Pulmonary artery endothelial cell (primary cell): ENCODE results near the gene CEACAM18. TPM values are rescaled to one million over a fixed set of nuclear protein-coding genes. Genes with fewer than 3 reads are reported as not detected.
"Not testable (repeated sequence)": the region's sequence is repeated elsewhere in the genome, so short reads cannot be mapped to it uniquely, and the experiment has no call there.

Source experiments
- DNase-seq: peaks from one replicate; pipeline ENCODE4 v3.0.0-alpha.2; 2011; ENCODE audit warnings: low read depth, low spot score
- total RNA-seq: library from RNA; depleted of rRNA; stranded (reverse); fragments of >200 nt; gene quantifications from 2 replicates; pipeline ENCODE4 v1.2.3, GENCODE V29; 2014

CEACAM18 gene
- total RNA-seq, 1 donor from 2014 or later: not detected

GRCh38 chr19:51461723-51462161, 16.6 kb upstream of the CEACAM18 start:
- no peak for DNase-seq

- no peak for DNase-seq
Measured at GRCh38 chr19:51462276-51462675, 16.1 kb upstream of the CEACAM18 start.

DNA sequence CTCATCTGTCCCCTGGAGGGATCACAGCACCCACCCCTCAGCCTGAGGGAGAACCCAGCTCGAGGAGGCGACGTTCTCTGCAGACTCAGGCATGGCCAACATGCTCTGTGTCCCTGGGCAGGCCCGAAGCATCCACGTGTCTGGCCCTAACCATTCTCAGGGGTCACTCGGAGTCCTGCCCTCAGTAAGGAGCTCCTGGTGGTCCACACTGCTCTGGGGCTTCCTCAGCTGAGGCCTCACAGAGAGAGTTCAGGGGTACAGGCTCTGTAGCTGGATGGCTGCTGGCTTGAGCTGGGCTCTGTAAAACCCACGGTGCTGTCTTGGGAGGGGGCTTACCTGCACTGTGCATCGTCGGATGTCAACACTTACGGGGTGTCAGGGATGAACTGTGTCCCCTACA, 15.7 kb upstream of the CEACAM18 start:
- no peak for DNase-seq

GRCh38 chr19:51463976-51464581, 14.3 kb upstream of the CEACAM18 start:
- not testable (repeated sequence) for DNase-seq

DNA sequence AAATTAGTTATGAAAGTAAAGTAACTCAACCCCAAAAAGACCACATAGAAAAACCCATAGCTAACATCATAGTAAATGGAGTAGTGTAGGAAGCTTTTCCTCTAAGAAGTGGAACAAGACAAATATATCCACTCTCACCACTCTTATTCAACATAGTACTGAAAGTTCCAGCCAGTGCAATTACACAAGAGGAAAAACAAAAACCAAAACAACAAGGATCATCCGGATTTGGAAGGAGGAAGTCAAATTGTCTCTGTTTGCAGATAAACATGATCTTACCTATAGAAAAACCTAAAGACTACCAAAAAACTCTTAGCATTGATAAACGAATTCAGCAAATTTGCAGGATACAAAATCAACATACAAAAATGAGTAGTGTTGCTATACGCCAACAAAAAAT, 11.6 kb upstream of the CEACAM18 start:
- DNase-seq: no peak

- DNase-seq: no peak
Measured at GRCh38 chr19:51467864-51468544, 10.3 kb upstream of the CEACAM18 start.

- no peak for DNase-seq
Measured at GRCh38 chr19:51468545-51468920, 9.8 kb upstream of the CEACAM18 start.

DNA sequence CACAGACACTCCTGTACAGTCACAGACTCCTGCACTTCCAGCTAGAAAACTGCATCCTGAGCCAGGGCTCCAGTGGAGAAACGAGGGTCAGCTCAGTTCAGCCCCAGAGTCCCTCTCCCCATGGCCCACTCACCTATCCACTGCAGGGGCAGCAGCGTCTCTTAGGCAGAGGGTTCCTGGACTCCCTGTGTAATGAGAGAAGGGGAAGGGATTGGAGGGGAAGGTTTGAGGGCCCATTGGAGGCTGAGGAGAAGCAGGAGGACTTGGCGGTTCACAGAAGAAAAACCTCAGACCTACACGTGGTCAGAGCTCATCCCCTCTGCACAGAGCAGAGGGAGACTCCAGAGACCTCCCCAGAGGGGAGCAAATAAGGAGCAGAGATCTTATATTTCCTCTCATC, 9.2 kb upstream of the CEACAM18 start:
- DNase-seq: no peak

DNA sequence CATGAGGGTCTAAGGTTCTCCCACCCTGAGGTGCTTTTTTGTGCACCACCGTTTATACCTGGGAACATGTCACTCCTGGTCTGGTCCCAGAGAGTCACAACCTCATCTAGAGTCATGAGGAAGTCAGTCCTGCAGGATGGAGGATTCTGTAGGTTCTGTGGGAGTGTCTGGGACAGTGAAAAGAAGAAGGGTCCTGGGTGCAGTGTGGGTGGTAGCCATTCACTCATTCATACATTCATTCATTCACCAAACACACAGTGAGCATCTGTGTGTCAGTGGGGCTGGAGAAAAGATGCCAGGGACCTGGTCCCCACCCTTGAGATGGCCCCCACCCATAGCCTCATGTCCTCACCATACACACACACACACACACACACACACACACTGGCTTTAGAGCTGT, 8.7 kb upstream of the CEACAM18 start:
- no peak for DNase-seq

- no peak for DNase-seq
Measured at GRCh38 chr19:51470966-51471365, 7.4 kb upstream of the CEACAM18 start.

GRCh38 chr19:51471527-51471926, 6.8 kb upstream of the CEACAM18 start:
- no peak for DNase-seq

GRCh38 chr19:51472607-51473006, 5.7 kb upstream of the CEACAM18 start:
- DNase-seq: no peak

GRCh38 chr19:51473009-51473707, 5.2 kb upstream of the CEACAM18 start:
- peak; percentile 24 for DNase-seq

GRCh38 chr19:51476164-51476563, 2.2 kb upstream of the CEACAM18 start:
- no peak for DNase-seq

DNA sequence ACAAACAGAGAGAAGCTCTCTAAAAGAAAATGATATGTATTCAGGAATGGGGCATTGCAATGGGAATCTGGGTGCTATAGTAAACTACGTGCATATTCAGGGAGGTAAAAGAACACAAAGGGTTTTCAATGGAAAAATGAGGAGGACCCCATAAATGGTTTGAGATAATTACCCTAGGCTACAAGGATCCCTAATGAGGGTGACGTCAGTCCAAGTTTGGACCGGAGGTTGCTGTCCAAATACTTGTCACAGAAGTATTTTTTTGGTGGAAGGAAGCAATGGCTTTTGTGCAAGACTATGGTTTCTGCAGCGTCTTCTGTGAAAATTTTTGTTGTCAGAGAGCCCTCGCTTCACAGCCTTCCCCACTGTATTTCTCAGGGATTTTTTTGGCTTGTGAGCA, 995 bp upstream of the CEACAM18 start:
- DNase-seq: no peak

DNA sequence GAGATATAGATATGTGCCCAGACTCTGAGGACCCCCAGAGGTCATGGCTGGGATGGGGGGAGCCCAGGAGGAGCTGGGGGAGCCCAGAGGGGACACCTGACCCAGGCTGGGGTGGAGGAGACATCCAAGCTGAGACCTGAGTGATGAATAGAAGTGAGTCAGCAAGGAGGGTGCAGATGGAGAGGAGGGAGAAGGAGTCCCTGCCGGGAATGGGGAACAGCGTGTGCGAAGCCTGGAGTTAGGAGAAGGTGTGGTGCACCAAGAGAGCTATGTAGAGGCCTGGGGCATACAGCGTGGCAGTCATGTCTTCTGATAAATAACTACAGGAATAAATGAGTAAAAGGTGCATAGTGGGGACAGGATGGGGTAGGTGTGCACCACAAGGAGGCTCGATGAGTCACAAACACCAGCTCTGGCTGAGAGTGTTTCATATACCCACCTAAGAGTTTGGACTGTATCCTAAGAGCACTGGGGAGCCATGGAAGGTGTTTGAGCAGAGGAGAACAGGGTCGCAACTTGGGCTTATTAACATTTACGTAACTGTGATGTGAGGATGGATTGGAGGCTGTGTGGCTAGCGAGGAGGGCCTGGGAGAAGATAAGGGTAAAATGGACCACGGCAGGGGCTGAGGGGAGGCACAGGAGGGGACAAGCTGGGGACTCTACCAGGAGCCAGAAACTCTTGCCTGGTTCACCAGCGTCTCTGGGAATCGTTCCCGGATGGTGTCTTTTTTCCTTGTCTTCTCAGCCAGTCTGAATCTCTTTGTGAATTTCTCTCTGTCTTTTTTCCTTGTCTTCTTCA, 1.4 kb downstream of the CEACAM18 start:
- DNase-seq: no peak

DNA sequence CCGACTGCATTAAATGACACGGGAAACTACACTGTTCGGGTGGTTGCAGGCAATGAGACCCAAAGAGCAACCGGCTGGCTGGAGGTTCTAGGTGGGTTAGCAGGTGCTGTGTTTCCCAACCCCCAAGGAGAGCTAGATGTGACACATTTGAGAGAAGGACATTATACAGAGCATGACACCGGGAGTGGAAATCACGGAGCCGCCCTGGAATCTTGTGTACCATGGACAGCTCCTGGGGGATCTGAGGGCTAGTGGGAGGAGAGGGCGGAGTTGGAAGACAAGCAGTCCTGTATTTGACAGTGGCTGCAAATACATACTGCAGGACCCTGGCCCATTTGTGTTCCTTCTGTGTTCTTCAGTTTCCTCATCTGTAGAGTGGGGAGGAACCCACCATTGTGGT, 2.3 kb downstream of the CEACAM18 start:
- no peak for DNase-seq

DNA sequence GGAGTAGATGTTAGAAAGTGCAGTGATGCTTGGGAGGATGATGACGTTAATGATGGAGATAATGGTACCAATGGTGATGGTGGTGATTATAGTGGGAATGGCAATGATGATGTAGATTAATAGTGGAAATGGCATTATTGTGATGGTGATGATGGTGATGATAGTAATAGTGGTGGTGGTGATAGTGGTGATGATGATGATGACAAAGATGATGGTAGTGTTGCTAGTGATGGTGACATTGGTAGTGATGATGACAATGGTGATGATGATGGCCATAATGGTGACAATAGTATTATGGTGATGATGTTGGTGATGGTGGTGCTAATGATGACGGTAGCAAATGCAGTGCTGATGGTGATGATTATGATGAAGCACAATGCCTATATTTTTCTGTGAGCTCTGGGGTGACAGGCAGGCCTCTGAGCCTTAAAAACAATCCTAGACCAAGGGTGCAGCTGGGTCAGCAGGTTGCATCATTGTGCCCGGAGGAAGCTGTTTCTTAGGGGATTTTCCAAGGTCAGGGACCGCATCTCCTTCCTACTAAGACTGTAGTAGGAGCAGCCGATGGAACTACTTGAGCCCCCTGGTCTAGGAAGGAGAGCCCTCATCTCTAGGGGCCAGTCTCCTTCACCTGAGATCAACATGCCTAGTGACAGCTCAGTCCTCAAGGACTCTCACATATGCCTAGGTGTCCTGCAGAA, 7.8 kb downstream of the CEACAM18 start:
- no peak for DNase-seq

DNA sequence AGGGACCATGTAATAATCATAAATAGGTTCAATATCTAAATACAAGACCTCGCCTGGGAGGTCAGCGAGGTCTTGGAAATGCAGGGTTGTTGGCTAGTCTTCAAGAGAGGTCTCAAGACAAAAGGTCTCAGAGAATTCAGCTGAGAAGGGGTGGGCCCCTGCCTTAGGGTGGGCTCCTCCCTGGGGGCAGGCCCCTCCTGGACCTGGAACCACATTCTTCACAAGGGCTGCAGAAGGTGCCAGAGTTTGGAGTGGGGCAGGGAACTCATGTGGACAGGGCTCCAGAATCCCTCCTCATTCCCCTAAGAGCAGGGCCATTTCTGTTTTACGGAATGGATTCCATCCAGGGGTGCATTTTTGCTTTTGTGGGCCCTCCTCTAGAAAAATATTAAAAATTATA, 10.2 kb downstream of the CEACAM18 start:
- no peak for DNase-seq

- no peak for DNase-seq
Measured at GRCh38 chr19:51489113-51489512, 10.8 kb downstream of the CEACAM18 start.

DNA sequence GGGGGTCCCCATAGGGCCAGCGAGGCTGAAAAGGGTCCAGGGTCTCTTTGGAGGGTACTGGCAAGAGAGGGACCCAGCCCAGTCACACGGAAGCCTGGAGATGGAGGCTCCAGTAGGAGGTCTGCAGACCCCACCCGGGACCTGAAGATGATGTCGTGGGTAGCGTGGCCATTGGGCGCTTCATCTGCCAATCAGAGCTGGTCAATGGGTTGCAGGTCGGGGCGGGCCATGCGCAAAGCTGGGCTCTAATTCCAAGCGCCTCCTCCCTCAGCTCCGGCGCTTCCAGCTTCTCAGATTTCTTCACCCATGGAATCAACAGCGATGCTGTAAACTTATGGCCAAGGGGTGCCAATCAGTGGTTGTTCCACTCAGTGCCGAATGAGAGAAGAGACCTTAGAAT, 12.3 kb downstream of the CEACAM18 start:
- DNase-seq: no peak
